Skeletal muscle cell (primary cell): ENCODE measurements around the gene SLC4A11.

Experiments
- DNase-seq: peaks from one replicate; pipeline ENCODE4 v3.0.0-alpha.2; 2010; ENCODE audit warnings: low read depth
- H3K4me3 ChIP-seq: 2 replicates; pipeline ENCODE4 v1.5.1; 2011; ENCODE audit warnings: low read depth, mild to moderate bottlenecking, control low read depth, low read length, moderate library complexity

SLC4A11 gene

DNA sequence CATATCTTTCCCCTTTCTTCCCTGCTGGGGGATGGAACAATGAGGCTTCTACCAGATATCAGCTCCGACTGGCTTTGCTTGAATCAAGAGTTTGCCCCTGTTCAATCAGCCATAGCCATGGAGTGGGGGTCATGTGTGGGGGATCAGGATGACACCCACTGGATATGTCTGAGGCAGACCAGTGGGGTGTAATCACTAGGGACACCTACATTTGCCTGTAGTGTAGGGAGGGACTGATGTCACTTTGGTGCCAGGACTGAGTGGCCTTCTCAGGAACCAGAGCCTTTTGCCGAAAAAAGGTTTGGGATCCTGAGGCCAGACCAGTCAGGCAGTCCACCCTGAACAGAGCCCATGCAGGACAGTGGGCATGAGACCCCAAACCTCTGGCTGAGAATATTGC lies 28.6 kb downstream of the SLC4A11 start:
- no peak for DNase-seq
- peak overlapping the region; percentile 77 for H3K4me3 ChIP-seq

DNA sequence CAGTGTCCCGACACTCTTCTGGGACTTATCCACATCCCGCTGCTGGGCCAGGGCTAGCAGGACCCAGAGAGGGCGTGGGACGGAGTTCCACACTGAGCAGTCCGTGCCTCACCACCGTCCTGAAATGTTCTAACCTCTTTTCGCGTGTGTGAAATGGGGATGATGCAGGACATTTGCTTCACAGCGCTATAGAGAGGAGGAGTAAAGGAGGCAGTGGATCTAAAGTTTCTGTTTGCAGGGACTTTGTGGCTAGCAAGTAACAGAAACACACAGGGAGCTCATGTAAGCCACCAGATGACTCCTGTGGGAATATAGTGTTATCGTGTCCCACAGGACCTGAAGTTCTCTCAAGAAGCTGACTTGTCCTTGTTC lies 29.1 kb downstream of the SLC4A11 start:
- DNase-seq, result no peak
- peak overlapping the region; percentile 77 for H3K4me3 ChIP-seq

DNA sequence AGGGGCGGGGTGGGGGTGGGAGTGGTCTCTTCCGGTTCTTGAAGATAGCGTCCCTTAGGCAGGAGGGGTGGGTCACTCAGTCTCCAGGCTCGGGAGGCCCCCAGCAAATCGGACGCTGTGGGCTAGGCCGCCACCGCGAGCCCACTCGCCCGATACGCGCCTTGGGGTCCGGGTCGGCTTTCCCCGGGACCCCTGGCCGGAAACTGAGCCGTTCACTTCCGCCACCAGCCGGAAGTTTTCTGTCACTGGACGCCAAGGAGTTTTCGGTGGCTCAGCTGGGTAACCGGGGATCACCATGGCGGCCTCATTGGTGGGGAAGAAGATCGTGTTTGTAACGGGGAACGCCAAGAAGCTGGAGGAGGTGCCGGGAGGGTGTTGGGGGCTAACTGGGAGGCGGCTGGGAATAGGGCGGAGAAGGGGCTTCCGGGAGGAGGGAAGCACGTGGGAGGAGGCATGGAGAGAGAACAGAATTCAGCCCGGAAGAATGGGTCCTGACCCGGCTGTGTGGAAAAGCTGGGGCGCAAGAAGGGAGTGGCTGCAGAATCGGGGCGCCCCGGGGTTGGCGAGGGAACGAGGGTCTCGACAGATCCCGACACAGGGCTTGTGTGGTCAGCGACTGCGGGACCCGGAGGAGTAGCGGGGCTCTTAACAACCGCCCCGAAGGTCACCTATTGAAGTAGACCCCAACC lies 29.6 kb downstream of the SLC4A11 start, which contains the start of gene ITPA:
TSS of gene ITPA (plus strand) at position 242 of the 689 bp plus-strand sequence. CDS start at position 296, 54 bp downstream.
- no peak for DNase-seq

DNA sequence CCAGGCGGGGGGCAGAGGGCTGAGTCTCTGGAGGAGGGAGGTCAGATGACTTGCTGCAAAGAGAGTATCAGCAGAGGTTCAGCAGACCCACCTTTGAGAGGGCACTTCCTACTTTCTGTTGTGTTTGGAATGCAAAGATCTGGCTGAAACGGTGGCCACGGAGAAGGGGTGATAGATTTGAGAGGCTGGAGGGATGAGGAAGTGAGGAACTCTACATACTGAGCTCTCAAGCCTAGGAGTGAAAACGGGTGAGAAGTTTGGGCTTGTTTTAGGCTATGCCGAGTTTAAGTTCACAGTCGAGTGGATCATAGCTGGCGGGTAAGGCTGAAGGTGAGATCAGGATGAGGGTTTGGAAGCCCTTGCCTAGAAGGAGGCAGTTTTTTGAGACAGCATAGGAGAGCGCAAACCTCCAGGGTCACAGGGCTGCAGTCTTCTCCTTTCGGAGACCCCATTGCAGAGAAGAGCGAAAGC lies 30.2 kb downstream of the SLC4A11 start:
- no peak for DNase-seq
- peak overlapping the region; percentile 77 for H3K4me3 ChIP-seq

More for the DNA sequence above, 29.6 kb downstream of the SLC4A11 start, which contains the start of gene ITPA:
- H3K4me3 ChIP-seq, result peak within 1 kb of the TSS; percentile 77

DNA sequence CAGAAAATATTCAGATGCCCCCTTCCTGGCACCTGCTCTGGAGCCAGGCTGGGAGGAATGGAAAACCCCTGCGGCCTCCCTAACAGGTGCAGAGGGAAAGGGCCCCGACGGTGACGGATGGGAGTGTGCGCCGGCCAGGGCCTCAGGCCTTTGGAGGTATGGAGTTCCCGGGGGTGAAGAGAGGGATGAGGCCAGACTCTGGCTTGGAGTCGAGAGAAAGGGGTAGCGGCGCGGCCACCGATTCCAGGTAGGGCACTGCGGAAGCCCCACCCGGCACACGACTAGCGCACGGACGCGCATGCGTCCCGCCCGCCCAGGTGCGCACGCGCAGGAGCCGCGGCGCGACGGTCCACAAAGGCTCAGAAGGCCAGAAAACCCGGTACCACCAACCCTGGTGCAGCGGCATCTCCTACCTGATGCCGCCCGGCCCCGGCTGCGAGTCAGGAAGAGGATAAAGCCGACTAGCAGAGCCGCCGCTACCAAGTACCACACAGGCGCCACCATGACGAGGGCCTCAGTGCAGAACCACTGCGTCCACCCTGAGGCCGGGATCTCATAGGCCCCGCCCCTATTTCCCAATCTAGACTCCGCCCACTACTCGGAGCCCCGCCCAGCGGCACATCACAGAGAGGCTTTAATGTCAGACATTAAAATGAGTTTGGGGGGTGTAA lies 34.7 kb downstream of the SLC4A11 start, which contains the start of gene DDRGK1:
TSS of gene DDRGK1 (minus strand) at position 559 of the 671 bp plus-strand sequence. CDS start at position 504, 55 bp downstream.
- DNase-seq, result peak; percentile 25
- H3K4me3 ChIP-seq, result peak within 1 kb of the TSS; percentile 89

DNA sequence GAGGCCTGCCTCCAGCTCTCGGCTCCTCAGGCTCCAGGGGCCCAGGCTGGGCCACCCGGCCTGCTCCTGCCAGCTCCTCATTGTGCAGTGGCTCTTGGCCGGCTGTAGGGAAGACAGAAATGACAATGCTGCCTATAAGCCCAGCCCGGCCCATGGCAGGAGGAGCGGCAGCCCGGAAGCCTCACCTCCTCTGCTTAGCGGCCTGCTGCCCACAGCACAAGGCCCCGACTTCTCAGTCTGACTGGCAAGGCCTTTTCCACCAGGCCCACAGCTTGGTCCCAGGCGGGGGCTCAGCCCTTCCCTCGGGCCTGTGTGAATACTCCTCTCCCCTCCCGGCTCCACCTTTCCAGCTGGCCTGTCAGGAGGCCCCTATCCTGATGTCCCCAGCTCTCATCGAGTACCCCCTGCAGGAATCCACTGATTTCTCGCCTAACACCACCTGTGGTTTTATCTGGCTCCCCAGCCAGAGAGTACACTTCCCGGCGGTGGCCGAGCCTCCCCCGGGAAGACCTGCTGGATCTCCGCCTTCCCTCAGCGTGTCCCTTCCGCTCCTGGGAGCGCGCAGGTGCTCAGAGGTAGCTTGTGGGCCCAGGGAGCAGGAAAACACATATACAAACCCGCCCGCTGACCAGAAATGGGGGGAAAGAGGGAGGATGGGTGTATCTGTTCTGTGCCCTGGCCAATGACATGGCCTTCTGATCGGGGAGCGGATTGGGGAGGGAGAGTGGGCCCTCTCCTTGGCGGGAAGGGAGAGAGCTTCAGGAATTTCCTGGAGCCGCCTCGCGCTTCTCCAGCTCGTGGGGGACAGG lies 35.5 kb downstream of the SLC4A11 start:
- DNase-seq, result no peak
- H3K4me3 ChIP-seq, result peak overlapping the region; percentile 89

DNA sequence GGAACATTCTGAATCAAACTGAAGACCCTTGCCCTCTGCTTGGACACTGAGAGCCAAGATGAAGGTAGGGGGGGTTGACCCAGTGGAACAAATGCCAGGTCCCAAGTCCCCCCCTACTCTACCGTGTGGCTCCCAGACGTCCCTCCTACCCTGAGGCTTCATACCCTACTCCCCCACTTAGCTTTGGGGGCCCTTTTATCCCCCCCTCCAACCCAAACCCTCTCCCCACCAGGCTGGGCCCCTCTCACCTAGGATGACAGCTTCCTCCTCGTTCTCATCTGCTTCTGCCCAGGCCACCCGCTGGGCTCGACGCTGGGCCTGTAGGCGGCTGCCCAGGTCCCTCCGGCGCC lies 36.0 kb downstream of the SLC4A11 start:
- peak overlapping the region; percentile 89 for H3K4me3 ChIP-seq
- no peak for DNase-seq

DNA sequence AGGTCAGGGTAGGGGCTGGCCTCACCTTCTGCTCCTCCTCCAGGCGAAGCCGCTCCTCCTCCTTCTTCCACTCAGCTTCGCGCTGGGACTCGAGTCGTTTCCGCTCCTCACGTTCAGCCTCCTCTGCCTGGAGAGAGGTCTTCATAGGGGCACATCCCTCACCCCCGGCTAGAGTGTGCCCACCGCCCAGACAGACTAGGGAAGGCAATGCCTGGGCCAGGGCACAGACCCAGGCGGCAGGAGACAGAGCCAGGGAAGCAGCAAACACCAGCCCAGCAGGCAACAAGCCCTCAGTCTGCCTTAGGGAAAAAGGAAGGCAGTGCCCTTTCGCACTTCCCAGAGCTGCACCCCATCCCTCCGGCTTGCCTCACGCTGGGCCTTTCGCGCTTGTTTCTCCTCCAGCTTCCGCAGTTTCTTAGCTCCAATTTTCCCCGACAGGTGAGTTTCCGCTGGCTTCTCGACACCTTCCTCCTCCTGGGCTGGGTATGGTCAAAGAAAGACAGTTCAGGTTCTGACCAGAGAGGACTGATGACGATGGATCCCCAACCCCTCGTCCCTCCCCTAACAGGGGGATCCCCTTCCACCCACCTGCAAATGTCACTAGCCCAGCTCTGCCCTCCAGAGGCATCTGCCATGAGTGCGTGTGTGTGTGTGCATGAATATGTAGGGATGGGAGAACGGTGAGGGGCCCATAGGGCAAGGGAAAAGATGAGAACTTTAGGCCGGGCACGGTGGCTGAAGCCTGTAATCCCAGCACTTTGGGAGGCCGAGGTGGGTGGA lies 38.8 kb downstream of the SLC4A11 start:
- no peak for DNase-seq
- H3K4me3 ChIP-seq, result no peak overlapping the region

DNA sequence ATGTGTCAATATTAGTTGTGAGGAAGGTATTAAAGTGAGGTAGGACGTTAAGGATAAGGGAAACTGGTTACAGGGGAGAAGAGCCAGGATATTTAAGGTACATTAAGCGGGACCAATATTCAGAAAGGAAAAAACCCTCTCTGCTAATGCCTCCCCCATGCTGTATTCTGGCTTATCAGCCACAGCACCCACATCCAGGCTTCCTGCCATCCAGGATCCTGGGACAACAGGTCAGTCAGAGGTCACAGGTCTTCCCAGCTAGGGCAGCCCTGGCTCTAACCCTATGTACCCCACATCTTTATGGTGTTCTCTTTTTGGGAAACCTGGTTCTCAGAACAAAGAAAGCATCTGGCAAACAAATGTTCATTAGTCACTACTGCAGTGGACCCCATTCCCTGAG lies 39.8 kb downstream of the SLC4A11 start:
- no peak for DNase-seq
- H3K4me3 ChIP-seq, result no peak overlapping the region

DNA sequence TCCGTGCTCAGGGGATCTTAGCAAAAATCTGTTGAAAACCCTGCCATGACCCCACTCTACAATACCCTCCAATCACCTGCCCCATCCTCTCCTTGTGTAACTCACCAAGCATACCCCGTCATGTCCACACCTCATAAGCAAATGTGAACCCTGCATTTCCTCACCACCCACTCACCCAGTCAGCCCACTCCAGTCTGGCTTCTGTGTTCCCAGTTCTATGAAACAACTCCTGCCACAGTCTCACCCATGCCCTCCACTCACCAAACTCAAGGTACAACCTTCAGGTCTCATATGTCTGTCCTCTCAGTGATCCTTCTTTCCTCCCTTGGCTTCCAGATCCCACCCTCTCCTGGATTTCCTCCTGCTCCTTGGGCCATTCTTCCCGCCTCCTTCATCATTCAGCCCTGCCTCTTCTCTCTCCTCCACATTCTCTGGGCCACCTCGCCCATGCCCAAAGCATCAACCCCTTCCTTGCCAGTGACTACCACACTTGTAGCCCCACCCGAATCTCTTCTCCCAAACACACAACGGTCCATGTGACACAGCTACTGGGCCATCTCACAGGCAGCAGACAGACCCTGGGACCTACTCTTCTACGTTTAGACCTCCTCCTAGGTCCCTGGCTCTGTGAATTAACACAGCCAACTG lies 43.3 kb downstream of the SLC4A11 start:
- DNase-seq, result no peak
- H3K4me3 ChIP-seq, result no peak overlapping the region

DNA sequence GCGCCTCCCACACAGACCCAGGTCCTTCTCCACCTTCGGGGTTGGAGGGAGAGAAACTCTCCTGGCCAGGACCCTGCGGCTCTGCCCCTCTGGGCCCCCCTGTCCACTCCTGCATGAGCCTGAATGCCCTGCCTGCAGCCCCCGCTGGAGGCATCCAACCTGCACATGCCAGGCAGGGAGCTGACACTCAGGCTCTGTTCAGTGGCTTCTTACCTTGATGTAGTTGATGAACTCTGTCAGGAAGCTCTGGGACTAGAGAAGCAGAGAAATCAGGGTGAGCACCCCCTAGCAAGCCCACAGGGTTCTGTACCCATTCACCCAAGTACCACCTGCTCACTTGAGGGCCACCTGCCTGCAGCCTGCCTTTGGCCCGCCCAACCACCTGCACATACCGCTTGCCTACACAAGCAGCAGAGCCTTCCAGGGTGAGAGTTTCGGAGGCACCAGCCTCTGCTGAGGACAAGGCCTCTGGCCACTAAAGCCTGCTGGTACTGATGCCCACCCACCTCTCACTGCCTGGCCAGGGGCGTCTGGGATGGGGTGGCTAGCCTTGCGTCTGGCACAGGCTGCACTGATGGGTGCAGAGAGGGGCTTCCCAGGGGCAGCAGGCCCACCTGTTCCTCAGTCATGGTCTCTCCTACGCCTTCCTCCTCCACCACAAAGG lies 44.2 kb downstream of the SLC4A11 start:
- H3K4me3 ChIP-seq, result no peak overlapping the region
- DNase-seq, result no peak

DNA sequence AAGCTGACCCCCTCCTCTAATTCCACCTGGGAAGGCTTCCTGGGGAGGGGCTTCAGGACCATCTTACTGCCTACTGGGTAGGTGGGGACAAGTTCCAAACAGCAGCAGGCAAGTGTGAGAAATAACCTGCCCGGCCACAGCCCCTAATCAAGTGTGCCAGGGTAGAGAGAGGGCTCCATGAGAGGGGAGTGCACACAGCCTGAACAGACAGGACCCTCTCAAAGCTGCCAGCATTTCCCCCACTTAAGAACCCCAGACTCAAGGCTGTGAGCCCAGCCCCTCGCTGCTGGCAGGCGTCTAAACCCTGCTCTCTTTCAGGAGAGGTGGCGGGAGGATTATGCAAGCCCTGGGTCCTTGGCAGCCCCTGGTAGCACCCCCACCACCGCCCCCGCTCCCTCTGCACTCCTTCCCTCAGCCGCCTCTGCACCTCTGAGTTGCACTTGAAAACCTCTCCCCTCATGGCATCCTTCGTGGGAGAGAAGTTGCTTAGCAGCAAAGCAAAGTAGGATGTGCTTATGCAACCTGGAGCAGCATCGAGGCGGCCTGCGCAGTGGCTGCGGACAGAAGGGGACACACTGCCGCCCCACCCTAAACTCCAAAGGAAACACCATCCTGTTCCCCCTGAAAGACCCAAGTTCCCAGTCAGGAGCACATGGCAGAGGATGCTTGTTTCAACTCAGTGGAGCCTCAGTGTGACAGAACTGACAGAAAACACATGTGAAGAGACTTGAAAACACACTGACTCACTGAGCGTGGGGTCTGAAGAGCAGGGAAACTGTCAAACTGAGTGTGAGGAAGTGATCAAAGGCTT lies 45.0 kb downstream of the SLC4A11 start:
- no peak overlapping the region for H3K4me3 ChIP-seq
- DNase-seq, result no peak

DNA sequence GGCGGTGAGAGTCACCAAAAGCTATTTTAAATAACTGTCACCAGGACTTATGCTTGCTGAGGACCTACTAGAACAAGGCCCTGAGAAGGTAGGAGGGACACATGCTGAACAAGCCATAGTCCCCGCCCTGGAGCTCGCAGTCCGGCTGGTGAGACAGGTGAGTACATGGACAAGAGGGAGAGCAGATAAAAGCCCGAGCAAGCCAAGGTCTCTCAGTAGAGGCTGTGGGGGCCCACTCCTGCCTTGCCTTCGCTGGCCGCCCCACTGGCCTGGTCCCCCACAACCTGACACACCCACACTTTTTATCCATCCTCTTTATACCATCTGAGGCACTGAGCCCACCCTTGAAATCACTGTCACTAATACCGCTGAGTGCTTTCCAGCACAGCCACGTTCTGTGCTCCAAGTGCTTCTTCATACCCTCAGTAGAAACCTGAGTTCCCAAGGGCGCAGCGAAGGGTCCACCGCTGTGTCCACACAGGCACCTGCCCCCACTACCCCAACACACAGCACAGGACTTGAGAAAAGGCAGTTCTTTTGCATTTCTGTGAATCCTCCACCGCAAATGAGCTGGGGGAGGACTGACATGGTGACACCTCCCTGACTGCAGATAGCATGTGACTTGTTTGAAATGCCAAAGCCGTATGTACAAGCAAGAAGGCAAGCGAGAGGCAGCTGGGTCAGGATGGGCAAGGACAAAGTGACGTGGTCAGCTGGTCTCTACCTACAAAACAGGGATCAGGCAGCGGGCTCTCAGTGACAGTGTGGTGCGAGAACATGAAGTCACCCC lies 46.6 kb downstream of the SLC4A11 start:
- DNase-seq, result no peak
- no peak overlapping the region for H3K4me3 ChIP-seq

DNA sequence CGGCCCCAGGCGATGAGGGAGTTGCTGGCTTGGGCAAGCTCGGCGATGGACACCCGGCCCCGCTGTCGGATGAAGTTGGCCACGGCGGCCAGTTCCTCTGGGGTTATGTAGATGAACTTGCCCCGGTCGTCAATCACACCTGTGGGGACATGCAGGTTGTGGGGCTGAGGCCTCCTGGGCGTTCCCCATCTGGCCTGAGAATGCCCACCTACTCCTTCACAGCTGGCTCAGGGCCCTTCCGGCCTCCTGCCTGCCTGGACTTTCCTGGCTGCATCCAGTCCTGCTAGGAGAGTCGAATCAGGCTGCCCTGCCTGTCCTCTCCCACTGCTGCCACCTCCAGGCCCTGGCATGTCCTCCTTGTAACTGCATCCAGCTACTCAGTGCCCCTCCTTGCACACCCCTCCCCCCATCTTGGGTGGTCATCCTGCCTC lies 48.3 kb downstream of the SLC4A11 start:
- no peak for DNase-seq

DNA sequence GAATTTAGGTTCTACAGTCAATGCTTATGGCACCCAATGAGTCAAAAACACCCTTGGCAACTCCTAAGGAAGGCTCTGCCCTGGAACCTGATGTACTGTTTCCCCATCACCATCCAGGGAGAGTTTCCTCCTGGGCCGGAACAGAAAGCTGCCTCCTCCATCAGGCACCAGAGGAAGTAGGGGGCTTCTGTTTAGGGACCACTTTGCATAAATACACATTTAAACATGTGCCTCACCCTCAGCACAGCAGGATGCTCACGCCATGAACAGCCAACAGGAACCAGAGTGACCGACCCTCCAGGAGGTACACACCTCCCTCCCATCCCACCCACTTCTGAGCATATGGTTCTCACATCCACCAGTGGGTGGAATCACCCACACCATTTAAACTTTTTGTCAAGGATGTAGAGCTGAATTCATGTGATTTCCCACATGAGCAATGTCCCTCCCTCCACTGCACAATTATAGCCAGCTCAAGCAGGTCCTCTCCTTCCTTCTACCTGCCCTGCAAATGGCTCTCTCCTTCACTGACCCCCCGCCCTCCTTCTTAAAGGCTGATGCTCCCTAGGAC lies 49.3 kb downstream of the SLC4A11 start:
- DNase-seq, result no peak

More for the DNA sequence above, 48.3 kb downstream of the SLC4A11 start:
- no peak overlapping the region for H3K4me3 ChIP-seq

DNA sequence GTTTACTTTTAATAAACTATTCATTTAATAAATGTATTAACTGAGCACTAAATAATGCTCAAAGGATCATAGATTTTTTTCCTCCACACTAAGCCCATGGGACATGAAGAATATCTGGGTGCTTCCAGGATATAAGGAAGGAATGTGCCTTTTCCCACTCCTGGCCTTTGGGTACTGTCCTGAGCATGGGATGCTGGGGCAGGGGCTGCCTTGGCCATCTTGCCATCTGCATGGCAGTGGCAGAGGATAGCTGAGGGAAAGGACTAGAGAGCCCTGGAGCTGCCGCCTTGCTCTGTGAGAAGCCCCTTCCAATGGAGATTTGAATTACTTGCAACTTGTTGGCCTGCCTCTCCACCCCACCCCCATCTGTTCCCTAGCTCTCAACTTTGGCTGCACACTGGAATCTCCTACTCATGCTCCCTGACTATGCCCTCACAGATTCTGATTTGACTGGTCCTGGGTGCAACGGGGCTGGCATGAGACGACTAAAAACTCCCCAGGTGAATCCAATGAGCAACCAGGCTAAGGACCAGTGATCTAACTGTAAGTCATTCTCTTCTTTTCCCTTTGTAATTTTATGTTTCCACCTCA lies 50.1 kb downstream of the SLC4A11 start:
- DNase-seq, result no peak
- no peak overlapping the region for H3K4me3 ChIP-seq

More for the DNA sequence above, 49.3 kb downstream of the SLC4A11 start:
- no peak overlapping the region for H3K4me3 ChIP-seq
